GM19240 (cell line): ENCODE data around the gene PCDH9.

ENCODE experiments used
- DNase-seq: peaks from one replicate; pipeline ENCODE4 v3.0.0; 2011; ENCODE audit warnings: low spot score; ENCODE audit not compliant: insufficient read length

Gene PCDH9

DNA sequence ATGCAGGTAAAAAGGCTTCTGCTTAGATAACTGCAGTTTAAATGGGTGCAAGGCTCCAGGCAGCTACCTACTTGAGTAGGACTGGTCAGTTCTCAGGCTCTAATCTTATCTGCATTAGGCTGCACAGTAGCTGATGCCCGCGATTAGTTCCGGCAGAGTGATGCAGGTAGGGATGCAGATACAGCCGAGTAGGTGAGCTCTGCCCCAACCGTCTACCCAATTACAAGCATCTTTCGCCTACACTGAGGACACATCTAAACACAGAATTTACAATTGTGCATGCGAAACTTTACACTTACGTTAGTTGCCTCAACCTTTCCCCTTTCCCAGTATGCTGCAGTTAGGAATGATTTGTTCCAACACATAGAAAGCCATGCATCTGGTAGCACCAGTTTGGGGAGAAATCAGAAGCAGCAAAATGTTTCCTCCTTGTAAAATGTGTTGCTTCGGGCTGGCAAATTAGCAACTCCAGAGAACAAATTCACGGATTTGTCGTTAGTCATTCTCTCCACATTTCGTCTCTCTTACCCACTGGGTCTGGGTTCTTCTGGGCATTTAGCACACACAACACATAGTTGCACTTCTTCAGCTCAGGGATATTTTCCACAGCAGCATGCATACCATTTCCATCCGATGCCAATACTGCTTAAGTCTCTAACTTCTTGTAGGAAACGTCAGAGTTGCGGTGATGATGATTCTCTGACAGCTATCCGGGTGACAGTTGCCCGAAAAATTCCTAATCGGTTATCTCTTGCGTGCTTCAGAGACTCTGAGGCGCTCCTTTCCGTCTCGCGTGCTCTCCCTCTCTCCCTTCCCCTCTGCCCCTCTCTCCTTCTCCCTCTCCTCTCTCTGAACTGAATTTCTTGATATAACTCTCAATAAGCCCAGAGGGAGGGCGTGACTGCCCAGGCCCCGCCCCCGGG is at the start of gene PCDH9:
Gene PCDH9, minus strand, starts transcription at position 856 of the 923 bp plus-strand sequence. CDS start 1,896 bp downstream, outside the sequence.
- DNase-seq = no peak

DNA sequence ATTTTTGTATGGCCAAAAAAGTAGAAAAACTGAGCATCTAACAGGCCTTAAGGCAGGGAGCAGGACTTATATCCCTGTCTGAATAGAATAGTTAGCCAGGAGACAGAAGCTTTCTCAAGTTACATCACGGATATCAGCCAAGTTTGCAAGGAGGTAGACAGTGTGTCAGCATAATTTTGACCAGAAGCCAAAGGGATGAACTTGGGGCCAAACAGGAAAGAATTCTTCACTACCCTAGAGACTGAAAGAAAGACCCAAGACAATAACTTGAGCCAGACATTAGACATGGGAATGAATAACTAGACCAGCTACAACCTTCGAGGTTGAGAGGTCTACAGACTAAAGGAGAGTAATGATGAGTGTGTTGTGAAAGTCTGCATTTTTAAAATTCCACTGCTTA is 48.1 kb upstream of the PCDH9 start:
- DNase-seq = no peak

DNA sequence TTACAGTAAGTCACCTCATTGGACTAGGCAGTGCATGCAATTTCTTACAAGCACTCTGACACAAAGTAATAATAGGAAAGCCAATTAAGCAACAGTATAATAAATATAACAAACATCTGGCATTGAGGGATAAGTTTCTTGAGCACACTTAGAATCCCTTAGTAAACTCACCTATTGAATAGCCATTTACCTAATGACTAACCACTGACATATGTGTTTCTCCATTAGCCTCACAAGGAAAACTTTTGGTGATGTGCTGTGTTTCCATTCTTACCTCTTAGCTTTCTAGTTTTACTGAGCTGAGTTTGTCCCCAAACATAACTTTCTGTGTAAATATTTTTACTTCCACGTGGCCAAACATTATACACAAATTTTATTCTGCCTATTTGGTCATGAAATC is 47.4 kb upstream of the PCDH9 start:
- no peak for DNase-seq

- no peak for DNase-seq
Observed at GRCh38 chr13:67275351-67275960, 45.3 kb upstream of the PCDH9 start.

DNA sequence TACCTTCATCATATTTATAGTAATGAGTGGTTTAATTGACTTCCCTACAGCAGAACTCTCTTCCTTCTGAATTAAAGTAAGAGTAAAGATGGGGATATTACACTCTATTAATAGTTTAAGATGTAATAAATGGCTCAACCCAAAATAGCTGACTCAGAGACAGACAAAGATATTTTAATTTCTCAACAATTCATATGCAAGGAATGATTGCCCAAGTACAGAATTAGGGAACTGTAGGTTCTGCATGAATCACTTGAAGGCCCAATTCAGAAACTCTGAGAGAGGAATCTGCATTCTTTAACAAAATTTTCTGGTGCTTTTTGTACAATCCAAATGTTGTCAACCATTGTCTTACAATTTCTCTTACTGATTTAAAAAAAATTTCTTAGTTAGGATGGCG is 42.9 kb upstream of the PCDH9 start:
- DNase-seq = no peak

GRCh38 chr13:67267136-67267535 is 37.0 kb upstream of the PCDH9 start:
- no peak for DNase-seq

DNA sequence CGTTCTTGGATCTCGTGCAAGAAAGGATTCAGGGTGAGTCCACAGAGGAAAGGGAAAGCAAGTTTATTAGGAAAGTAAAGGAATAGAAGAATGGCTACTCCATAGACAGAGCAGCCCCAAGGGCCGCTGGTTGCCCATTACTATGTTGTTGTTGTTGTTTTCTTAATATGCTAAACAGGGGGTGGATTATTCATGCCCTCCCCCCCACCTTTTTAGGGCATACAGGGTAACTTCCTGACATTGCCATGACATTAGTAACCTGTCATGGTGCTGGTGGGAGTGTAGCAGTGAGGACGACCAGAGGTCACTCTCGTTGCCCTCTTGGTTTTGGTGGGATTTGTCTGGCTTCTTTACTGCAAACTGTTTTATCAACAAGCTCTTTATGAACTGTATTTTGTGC is 29.1 kb upstream of the PCDH9 start:
- DNase-seq = no peak

DNA sequence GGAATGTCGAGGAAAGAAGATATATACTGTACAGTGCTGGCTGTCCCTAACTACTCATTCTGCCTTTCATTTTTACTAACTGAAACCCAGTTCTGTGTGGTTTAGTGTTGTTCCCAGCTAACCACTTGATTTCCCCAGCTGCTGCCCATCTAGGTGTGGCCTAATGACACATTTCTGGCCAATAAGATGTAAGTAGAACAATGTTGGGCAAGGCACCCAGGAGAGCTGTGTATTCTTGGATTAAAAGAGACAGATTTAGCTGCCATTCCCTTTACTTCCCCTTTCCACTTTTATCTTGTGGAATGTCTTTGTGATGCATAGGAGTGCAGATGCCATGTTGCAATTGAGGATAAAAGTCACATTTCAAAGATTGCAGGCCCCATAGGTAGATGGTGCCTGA is 28.3 kb upstream of the PCDH9 start:
- no peak for DNase-seq

DNA sequence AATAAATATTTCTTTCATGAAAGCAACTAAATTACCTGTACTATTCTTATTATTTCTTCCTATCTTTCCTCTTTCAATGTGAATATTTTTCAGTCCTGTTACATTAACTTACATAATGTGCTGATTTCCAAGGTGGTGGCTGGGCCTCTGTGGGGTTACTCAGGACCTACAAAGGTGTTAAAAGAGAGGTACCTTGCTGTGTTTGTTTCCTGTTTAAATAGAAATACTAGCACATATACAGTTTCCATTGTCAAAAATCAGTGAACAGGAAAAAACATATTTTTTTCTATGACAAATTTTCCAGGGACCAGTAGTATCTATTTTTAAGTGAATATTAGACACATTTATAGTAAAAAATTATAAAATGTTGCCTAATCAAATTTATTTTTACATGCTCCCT is 8.7 kb upstream of the PCDH9 start:
- no peak for DNase-seq

DNA sequence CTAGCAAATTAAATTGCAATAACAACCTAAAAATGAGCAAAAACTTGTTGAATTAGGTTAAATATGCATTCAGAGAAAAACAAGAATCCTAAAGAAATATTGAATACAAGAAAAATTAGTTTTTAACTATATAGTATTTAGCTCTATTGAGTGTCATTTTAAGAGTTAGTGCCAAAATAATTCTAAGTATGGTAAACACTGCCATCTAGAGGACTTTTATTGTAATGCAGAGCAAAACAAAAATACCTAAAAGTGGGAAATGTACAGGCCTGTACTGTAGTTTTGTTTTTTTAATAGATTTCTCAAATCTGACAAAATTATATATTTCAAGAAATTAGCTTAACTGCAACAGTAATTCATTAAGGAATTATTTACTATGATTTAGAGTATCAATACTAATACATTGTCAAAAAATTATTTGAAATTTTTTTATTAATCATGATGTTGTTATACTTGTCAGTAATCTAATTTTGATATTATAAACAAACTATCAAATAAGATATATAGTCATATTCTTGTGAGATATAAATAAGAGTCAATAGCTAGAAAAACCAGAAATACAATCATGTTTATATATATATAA is 8.2 kb upstream of the PCDH9 start:
- DNase-seq = no peak

DNA sequence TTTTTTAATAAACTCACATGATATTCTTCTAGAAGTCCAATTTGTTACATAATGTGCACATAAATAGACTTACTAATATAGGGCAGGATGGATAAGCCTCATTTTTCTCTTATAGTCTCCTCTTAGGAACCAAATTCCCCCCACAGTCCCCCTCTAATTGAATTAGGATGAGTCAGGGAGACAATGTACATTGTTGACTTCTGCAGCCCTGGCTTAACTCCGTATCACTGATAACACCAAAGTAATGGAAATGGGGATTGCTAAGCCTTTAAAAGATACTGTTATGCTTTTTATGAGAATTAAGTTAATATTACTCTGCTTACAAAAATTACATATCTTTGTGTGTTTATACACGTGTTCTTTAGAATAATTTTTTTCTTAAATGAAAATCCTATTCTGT is 5.1 kb upstream of the PCDH9 start:
- DNase-seq = no peak

DNA sequence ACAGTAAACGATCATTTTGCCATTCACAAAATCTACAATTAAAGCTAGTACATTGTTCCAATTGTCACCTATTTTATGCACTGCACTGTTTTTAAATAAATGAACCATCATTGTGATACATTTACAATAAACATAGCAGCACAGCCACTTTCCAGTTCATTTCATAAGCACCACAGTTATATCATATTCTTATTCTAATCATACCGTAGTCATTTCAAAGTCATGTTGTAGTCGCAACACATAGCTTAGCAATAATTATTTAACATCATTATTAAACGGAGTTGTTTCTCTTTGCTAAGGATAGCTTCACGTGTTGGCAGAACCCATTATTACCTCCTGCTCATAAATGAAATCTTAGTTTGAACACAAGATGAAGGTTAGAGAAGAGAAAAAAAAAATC is 2.2 kb upstream of the PCDH9 start:
- no peak for DNase-seq

DNA sequence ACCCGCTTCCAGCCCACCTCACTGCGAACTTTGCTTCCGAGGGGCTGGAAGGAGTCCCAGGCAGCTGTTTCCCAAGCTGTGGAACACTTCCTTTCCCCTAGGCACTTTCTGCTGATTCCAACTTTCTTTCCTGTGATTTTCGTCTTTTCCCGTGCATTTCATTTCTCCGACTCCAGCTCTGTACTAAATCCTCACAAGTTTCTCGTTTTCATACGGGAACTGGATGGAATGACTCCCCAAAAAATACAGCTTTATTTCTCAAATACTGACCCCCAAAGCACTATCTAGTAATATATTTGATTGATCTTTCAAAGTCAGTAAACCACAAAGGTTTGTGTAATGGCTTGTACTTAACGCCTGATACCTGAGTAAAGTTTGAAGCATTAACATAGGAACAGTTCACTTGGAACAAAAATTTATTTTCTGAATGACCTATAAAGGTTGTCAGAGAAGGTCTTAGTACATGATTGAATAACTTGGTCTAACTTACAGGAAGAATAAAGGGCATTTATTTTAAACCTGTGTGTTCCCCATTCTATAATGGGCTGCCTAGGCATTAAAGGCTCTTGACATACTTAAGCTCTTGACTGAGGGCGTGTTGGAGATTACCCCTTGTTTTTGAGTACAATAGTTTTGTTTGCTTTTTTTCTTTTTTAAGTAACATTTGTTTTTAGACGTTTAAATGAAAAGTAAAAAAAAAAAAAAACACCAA is 1.3 kb upstream of the PCDH9 start:
- DNase-seq = no peak

DNA sequence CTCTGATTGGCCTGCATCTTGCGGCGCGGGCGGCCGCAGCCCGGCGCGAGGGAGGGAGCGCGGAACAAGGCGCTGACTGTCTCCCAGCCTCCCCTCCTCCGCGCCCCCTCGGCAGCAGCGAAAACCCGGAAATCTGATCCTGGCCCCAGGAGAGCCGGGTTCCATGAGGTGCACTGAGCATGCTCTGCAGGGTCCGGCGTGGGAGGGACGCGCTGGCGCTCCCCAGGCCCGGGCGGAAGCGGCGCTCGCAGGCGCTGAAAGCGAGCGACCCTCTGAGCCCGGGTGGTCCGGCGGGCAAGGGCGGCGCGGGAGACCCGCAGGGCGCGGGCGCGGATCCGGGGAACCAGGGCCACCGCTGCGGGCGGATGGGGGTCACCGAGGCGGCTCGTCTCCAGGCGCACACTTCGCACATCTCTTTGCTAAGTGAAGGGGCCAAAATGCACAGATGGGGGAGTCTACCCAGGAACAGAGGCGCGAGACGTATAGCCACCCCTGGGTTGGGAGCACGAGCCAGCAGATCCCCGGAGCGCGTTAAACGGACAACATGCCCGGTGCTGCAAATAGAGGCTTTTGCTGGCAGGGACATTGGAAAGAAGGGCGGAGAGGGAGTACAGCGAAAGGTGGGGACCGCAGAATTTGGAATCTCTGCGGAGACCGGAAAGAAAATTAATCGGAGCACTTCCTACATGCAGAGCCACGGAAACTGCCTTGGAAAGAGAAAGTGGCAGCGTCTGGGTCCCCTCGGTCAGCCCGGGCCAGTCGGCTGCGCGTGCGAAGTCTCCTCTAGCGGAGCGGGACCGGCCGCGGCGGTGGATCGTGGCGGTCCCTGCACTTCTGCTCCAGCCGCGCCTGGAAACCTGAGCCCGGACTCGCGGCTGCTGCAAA is 510 bp upstream of the PCDH9 start:
- peak; percentile 31 for DNase-seq

DNA sequence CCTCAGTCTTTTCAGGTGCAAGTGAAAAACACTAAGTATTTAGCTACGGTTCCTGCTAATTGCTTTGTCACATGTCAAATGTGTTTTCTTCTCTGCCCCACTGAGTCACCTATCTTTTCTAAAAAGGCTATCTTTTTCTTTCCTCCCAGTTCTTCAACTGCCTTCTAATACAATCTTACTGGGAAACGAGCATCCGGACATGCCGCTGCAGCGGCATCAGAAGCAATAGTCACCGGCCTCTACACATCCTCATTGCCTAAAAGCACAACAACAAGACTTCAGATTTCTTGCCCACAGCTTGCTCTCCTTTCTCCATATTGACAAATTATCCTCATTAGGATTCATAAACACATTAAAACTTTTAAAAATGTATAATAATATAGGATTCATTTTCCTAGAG is 1.2 kb downstream of the PCDH9 start:
- no peak for DNase-seq

DNA sequence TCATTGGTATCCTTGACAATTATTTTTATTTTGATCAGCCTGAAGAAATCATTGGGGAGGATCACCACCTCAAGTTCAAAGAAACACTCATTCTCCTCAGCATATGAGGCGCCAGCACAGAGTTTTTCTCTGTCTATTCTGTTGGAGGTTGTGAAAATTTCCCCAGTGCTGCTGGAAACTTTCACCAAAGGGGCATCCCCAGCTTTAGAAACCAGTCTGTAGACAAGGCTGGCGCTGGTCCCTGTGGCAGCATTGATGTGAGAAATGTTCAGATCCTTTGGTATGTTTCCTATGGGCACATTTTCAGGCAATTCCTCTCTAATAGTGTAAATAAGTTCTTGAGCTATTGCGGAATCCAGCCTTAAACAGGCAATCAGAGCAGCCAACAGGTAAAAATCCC is 2.1 kb downstream of the PCDH9 start:
- no peak for DNase-seq

DNA sequence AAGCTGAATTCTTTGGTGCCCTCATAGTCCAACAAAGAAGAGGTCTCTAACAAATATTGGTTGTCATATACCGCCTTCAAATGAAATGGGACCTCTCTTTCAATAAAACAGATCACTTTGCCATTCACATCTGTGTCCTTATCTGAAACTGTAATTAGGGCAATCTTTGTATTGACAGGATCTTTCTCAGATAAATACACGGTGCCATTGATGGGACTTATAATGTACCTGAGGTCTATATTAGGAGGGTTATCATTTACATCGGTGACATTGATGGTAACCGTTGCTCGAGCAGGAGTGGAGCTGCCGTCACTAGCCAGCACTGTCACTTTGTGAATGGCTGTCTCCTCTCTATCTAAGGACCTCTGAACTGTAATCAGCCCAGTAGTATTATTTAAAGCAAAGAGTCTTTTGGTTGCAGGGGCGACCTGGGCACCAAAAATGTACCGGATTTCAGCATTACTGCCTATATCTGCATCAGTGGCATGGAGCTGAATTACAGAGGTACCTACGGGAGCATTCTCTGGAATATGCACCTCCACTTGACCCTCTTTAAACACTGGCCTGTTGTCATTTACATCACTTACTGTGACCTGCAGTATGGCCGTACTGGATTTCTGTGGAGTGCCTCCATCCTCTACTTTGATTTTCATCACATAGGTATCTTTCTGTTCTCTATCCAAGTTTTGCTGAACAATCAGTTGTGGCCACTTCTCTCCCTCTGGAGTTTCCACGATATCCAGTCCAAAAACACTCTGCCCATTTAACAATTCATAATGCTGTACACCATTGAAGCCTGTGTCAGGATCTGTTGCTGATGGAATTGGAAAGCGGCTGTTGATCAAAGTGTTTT is 2.8 kb downstream of the PCDH9 start:
- no peak for DNase-seq

DNA sequence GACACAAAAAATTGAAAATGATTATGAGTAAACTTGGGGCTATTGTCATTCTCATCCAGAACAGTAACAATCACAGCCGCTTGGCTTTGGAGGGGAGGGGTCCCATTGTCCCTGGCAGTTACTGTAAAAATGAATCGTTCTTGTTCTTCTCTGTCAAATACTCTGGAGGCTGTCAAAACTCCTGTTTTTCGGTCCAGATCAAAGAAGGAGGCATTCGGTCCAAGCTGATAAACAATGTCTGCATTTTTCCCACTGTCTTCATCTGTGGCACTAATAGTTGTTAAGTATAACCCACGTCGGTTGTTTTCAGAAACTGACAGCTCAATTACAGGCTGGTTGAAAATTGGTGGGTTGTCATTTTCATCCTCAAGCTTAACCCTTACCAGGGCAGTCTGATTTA is 3.4 kb downstream of the PCDH9 start:
- DNase-seq = no peak

GRCh38 chr13:67225252-67226159 is 4.6 kb downstream of the PCDH9 start:
- DNase-seq = no peak
